Hepatocyte (in vitro differentiated cells): Measurements from ENCODE around the gene OLFM1. TPM values are rescaled to one million over a fixed set of nuclear protein-coding genes. Genes with fewer than 3 reads are reported as not detected.

Experiments used
- DNase-seq: peaks from one replicate; pipeline ENCODE4 v3.0.0-alpha.2; 2016; ENCODE audit warnings: low spot score
- H2AFZ ChIP-seq: fragments of 200-600 bp; sonication (generic); 2 replicates; pipeline ENCODE4 v1.6.0; 2016; ENCODE audit warnings: antibody characterized with exemption, mild to moderate bottlenecking
- H3K27ac ChIP-seq: fragments of 200-600 bp; sonication (generic); 2 replicates; pipeline ENCODE4 v1.5.1; 2016; ENCODE audit warnings: mild to moderate bottlenecking
- H3K27me3 ChIP-seq: fragments of 200-600 bp; sonication (generic); 2 replicates; pipeline ENCODE4 v1.6.1; 2016
- H3K36me3 ChIP-seq: fragments of 200-600 bp; sonication (generic); replicated peaks from 2 replicates; pipeline ENCODE4 v1.5.1; 2016; ENCODE audit warnings: low read depth; ENCODE audit not compliant: insufficient read depth
- H3K4me1 ChIP-seq: fragments of 200-600 bp; sonication (generic); 2 replicates; pipeline ENCODE4 v1.5.1; 2016; ENCODE audit warnings: mild to moderate bottlenecking, moderate library complexity; ENCODE audit not compliant: insufficient read depth
- H3K4me2 ChIP-seq: fragments of 200-600 bp; sonication (generic); 2 replicates; pipeline ENCODE4 v1.6.0; 2016
- H3K4me3 ChIP-seq: fragments of 200-600 bp; sonication (generic); 2 replicates; pipeline ENCODE4 v1.5.1; 2016; ENCODE audit warnings: mild to moderate bottlenecking
- H3K79me2 ChIP-seq: fragments of 200-600 bp; sonication (generic); 2 replicates; pipeline ENCODE4 v1.6.0; 2017; ENCODE audit warnings: mild to moderate bottlenecking
- H3K9me2 ChIP-seq: fragments of 200-600 bp; sonication (generic); replicated peaks from 2 replicates; pipeline ENCODE4 v1.6.0; 2017; ENCODE audit warnings: mild to moderate bottlenecking; ENCODE audit not compliant: insufficient read depth
- H3K9me3 ChIP-seq: fragments of 200-600 bp; sonication (generic); 2 replicates; pipeline ENCODE4 v1.5.1; 2016; ENCODE audit warnings: low read depth, mild to moderate bottlenecking
- H4K20me1 ChIP-seq: fragments of 200-600 bp; sonication (generic); 2 replicates; pipeline ENCODE4 v1.6.0; 2016; ENCODE audit warnings: mild to moderate bottlenecking; ENCODE audit not compliant: insufficient read depth, poor library complexity, severe bottlenecking
- EZH2 ChIP-seq: fragments of 200-600 bp; sonication (generic); IDR thresholded peaks from 2 replicates; pipeline ENCODE4 v1.6.1; 2016; ENCODE audit warnings: antibody characterized with exemption, mild to moderate bottlenecking, borderline replicate concordance
- EZH2phosphoT487 ChIP-seq: fragments of 200-600 bp; sonication (generic); IDR thresholded peaks from one replicate; pipeline ENCODE4 v1.6.1; 2018; ENCODE audit warnings: antibody characterized with exemption, mild to moderate bottlenecking, low read depth, moderate library complexity; ENCODE audit not compliant: unreplicated experiment, severe bottlenecking
- WGBS: methylation state at CpG from one replicate; pipeline ENCODE4 v1.1.6; 2016; ENCODE audit warnings: low lambda C conversion rate; ENCODE audit errors: missing lambda C conversion rate; 5-methylcytosine and 5-hydroxymethylcytosine counted together
- polyA plus RNA-seq: library from polyadenylated mRNA; unstranded; fragments of >200 nt; fragmentation: Nextera tagmentation; extraction: Ambion mirVana; gene quantifications from 2 replicates; pipeline ENCODE4 v1.2.1, GENCODE V29; 2016
- total RNA-seq: library from RNA; depleted of rRNA; stranded (reverse); fragments of >200 nt; gene quantifications from 2 replicates; pipeline ENCODE4 v1.2.3, GENCODE V29; 2014
- TF ChIP-seq, protein P1 (sequence below): fragments of 200-600 bp; sonication (generic); IDR thresholded peaks from 2 replicates; pipeline ENCODE4 v1.5.1; 2016; ENCODE audit warnings: antibody characterized with exemption, mild to moderate bottlenecking; ENCODE audit not compliant: poor library complexity

The OLFM1 gene
- total and polyA plus RNA-seq, 2 experiments from 2014 or later, result 0.94 to 4.8 TPM

- Histone ChIP-seq H2AFZ (no peak overlapping the region), H3K4me1 (no peaks in the 10 kb centered on the region), H4K20me1 (no peaks in the 10 kb centered on the region), H3K36me3 (no peaks in the 10 kb centered on the region), H3K27me3 (no peaks in the 10 kb centered on the region), H3K4me2 (no peak overlapping the region), H3K4me3 (no peak overlapping the region), H3K9me2 (no peaks in the 10 kb centered on the region), H3K9me3 (no peaks in the 10 kb centered on the region), H3K27ac (no peak overlapping the region), H3K79me2 (no peaks in the 10 kb centered on the region)
- WGBS, result 73% methylated on average over 9 of the region's 9 CpGs
- no peak for DNase-seq
- no peak for TF ChIP-seq EZH2phosphoT487
Measured at GRCh38 chr9:135039916-135040645, 47.4 kb upstream of the OLFM1 start.

DNA sequence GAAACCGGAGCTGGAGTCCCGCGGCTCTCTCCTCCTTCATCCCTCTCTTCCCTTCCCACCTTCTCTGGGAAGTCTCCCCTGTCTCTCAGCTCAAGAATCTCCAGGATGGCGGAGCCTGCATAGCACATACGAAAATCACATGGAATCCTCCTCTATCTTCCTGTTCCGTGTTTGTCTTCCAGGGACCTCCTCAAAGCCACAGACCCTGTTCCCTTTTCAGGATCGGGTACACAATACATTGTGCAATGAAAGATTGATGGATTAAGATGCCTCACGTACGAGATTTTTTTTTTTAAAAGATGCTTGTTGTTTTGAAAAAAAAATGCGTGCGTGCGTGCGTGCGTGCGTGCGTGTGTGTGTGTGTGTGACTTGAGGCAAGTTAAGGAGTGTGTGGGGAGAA lies 46.6 kb upstream of the OLFM1 start:
- H3K36me3 ChIP-seq, result no peaks in the 10 kb centered on the region
- no peaks in the 10 kb centered on the region for H3K79me2 ChIP-seq
- TF ChIP-seq EZH2phosphoT487 (no peak), EZH2 (no peak)
- TF ChIP-seq, protein P1, sequence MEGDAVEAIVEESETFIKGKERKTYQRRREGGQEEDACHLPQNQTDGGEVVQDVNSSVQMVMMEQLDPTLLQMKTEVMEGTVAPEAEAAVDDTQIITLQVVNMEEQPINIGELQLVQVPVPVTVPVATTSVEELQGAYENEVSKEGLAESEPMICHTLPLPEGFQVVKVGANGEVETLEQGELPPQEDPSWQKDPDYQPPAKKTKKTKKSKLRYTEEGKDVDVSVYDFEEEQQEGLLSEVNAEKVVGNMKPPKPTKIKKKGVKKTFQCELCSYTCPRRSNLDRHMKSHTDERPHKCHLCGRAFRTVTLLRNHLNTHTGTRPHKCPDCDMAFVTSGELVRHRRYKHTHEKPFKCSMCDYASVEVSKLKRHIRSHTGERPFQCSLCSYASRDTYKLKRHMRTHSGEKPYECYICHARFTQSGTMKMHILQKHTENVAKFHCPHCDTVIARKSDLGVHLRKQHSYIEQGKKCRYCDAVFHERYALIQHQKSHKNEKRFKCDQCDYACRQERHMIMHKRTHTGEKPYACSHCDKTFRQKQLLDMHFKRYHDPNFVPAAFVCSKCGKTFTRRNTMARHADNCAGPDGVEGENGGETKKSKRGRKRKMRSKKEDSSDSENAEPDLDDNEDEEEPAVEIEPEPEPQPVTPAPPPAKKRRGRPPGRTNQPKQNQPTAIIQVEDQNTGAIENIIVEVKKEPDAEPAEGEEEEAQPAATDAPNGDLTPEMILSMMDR, result no peak
- no peak overlapping the region for H3K4me3 ChIP-seq
- H3K27ac ChIP-seq, result no peak overlapping the region
- no peak for DNase-seq
- no peaks in the 10 kb centered on the region for H3K4me1 ChIP-seq
- no peak overlapping the region for H2AFZ ChIP-seq
- H4K20me1 ChIP-seq, result no peaks in the 10 kb centered on the region
- H3K4me2 ChIP-seq, result no peak overlapping the region
- no peaks in the 10 kb centered on the region for H3K9me3 ChIP-seq
- H3K9me2 ChIP-seq, result no peaks in the 10 kb centered on the region
- 85% methylated on average over 16 of the region's 16 CpGs for WGBS
- no peaks in the 10 kb centered on the region for H3K27me3 ChIP-seq

DNA sequence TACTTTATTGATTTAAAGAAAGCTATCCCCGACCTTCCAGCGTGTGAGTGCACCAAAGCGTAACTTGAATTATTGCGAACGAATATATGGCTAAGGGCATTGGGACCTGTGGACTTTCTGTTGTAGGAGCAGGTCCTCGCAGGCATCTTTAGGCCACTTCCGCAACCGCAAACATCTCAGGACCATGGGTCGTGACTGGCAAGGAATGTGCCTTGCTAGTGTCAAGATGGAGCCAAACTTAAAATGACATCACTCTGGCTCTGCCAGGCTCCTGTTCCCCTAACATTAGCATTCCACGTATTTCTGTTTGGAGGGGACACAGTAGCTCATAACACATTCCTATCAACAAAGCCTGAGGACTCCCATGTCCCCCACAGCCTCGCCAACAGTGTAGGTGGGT lies 44.1 kb upstream of the OLFM1 start:
- Histone ChIP-seq H4K20me1 (no peaks in the 10 kb centered on the region), H3K27ac (no peak overlapping the region), H3K79me2 (no peaks in the 10 kb centered on the region), H3K4me2 (no peak overlapping the region), H3K9me3 (no peaks in the 10 kb centered on the region), H3K36me3 (no peaks in the 10 kb centered on the region), H3K9me2 (no peaks in the 10 kb centered on the region), H2AFZ (no peak overlapping the region), H3K4me3 (no peak overlapping the region), H3K4me1 (no peaks in the 10 kb centered on the region), H3K27me3 (no peaks in the 10 kb centered on the region)
- TF ChIP-seq, protein P1, result no peak
- TF ChIP-seq EZH2phosphoT487, result no peak
- no peak for TF ChIP-seq EZH2
- no peak for DNase-seq
- 90% methylated on average over 11 of the region's 11 CpGs for WGBS

DNA sequence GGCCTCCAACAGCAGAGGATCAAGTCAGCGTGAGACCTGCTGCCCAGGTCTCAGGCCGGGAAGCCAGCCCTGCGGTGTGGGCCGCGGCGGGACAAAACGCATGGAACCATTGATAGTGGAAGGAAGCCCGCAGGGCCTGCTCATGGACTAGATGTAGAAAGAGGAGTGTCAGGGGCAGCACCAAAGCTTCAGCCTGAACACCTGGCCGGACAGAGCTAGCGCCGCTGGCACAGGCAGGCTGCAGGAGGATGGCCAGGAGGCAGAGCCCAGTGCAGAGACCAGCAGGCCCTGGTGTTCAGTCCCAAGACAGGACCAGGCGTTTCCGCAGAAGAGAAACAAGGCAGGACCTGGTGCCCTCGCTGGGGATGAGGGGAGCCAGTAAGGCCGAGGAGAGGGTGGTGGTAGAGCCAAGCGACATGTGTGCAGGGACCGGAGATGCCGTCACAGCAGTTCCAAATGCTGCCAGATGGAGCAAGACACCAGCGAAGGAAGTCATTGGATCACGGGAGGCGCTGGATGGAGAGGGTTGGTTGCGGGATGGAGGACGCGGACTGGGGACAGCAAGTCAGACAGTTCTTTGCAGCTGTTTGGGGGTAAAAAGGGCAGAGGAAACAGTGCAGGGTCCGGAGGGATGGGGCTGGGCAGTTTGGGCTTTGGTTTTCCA lies 42.1 kb upstream of the OLFM1 start:
- H3K4me2 ChIP-seq, result no peak overlapping the region
- H3K79me2 ChIP-seq, result no peaks in the 10 kb centered on the region
- H3K27me3 ChIP-seq, result peaks cover 5% of the 10 kb centered on the region
- TF ChIP-seq EZH2 (no peak), EZH2phosphoT487 (no peak)
- TF ChIP-seq, protein P1, result no peak
- no peaks in the 10 kb centered on the region for H4K20me1 ChIP-seq
- H3K9me3 ChIP-seq, result no peaks in the 10 kb centered on the region
- H3K9me2 ChIP-seq, result no peaks in the 10 kb centered on the region
- H3K4me1 ChIP-seq, result no peaks in the 10 kb centered on the region
- DNase-seq, result no peak
- H3K36me3 ChIP-seq, result no peaks in the 10 kb centered on the region
- no peak overlapping the region for H3K4me3 ChIP-seq
- H2AFZ ChIP-seq, result no peak overlapping the region
- H3K27ac ChIP-seq, result no peak overlapping the region
- WGBS, result 92% methylated on average over 25 of the region's 25 CpGs
